HFF-Myc (cell line): ENCODE measurements around the gene RGS16.

ENCODE experiments used
- DNase-seq: peaks from one replicate; pipeline ENCODE4 v3.0.0-alpha.2; 2011; ENCODE audit warnings: low read depth; ENCODE audit errors: extremely low read depth
- H3K4me3 ChIP-seq: replicated peaks from 2 replicates; pipeline ENCODE4 v1.5.1; 2011; ENCODE audit warnings: low read depth, mild to moderate bottlenecking, control low read depth, low read length
- TF ChIP-seq, protein P1 (sequence below): IDR thresholded peaks from 2 replicates; pipeline ENCODE4 v1.5.1; 2012; ENCODE audit warnings: mild to moderate bottlenecking, low read depth, low read length, control low read depth; ENCODE audit errors: missing control alignments

The RGS16 gene

DNA sequence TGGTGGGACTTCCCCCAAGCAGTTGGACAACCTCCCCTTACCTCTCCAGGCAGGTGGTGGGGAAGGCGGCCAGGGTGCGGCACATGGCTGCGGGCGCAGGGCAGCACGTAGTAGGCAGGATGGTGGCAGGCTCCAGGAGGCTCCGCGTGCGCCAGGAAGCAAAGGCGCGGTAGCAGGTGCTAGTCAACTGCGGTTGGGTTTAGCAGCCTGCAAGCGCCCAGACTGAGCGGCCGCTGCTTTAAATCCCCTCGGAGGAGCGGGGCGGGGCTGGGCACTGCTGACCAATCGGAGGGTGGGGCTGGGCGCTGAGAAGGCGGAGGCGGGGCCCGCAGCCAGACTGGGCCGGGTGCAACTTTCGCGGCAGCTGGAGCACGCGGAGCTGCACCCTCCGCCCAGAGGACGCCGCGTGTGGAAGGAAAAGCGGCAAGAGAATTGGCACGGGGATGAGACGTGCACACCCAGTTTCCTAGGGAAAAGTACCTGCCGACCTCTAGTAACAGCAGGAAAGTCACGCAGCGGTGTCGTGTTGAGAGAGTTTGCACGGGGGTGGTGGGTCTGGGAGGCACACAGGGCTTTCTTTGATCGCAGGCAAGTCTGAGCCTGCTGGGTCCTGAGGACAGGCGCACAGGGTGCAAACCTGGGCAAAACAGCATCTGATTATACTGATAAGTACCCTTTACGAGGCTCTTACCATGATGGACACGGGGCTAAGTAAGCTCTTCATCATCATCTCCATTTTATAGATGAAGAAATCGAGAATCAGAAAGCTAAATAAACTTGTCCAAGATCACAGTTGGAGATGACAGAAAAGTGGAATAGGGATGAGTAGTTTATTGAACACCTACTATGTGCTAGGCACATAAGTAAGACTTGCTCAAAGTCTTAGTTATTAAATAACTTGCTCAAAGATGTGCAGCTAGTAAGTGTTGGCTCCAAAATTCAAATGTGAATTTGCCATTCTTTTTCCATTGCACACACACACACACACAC is at the start of gene RGS16:
Gene RGS16 (minus strand): TSS at position 215 of the 990 bp plus-strand sequence. CDS start 130 bp downstream, at position 85.
- peak within 1 kb of the TSS; percentile 78 for H3K4me3 ChIP-seq
- TF ChIP-seq, protein P1, sequence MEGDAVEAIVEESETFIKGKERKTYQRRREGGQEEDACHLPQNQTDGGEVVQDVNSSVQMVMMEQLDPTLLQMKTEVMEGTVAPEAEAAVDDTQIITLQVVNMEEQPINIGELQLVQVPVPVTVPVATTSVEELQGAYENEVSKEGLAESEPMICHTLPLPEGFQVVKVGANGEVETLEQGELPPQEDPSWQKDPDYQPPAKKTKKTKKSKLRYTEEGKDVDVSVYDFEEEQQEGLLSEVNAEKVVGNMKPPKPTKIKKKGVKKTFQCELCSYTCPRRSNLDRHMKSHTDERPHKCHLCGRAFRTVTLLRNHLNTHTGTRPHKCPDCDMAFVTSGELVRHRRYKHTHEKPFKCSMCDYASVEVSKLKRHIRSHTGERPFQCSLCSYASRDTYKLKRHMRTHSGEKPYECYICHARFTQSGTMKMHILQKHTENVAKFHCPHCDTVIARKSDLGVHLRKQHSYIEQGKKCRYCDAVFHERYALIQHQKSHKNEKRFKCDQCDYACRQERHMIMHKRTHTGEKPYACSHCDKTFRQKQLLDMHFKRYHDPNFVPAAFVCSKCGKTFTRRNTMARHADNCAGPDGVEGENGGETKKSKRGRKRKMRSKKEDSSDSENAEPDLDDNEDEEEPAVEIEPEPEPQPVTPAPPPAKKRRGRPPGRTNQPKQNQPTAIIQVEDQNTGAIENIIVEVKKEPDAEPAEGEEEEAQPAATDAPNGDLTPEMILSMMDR = no peak
- DNase-seq = peak; percentile 67

- H3K4me3 ChIP-seq = no peak overlapping the region
- DNase-seq = no peak
- TF ChIP-seq, protein P1 = no peak
These were observed 49.8 kb upstream of the RGS16 start for GRCh38 chr1:182653986-182654385.

DNA sequence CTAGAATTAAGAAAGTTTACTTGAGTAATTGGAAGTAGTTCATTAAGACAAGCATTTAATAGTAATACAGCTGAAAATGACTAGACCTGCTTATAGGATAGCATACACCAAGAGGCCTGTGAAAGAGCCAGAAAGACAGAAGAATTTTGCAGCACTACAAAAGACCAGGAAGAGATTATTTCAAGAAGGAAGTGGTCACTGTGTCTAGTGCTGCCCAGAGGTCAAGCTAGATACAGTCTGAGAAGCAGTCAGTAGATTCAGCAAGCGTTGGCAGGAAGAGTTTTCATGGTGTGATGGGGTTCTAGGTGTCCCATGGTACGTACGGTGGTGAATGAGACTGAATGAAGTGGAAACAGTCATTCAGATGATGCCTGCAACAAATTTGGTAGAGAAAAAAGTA is 48.7 kb upstream of the RGS16 start:
- TF ChIP-seq, protein P1 = no peak
- no peak for DNase-seq

GRCh38 chr1:182651339-182651724 is 47.1 kb upstream of the RGS16 start:
- no peak overlapping the region for H3K4me3 ChIP-seq
- no peak for DNase-seq

More for the DNA sequence above, 48.7 kb upstream of the RGS16 start:
- no peak overlapping the region for H3K4me3 ChIP-seq

GRCh38 chr1:182650678-182651338 is 46.6 kb upstream of the RGS16 start:
- no peak overlapping the region for H3K4me3 ChIP-seq
- TF ChIP-seq, protein P1 = no peak
- DNase-seq = no peak

More at GRCh38 chr1:182651339-182651724, 47.1 kb upstream of the RGS16 start:
- TF ChIP-seq, protein P1 = no peak

DNA sequence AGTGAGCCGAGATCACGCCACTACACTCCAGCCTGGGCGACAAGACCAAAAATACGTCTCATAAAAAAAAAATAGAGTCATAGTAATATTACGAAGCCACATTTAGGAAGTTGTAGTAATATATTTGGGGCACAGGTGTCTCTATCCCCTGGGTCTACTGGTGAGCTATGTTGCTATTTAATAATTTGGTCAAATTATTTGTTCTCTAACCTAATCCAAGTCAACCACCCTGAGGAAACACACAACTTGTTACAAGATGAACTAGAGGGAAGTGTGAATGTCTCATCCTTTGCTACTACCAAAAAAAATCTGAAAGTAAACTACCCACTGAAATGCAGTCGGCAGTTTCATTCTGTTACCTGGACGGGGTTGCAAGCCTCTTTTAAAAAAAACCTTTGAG is 44.9 kb upstream of the RGS16 start:
- no peak overlapping the region for H3K4me3 ChIP-seq
- TF ChIP-seq, protein P1 = no peak
- no peak for DNase-seq
